Stomach (tissue), 4 donors: ENCODE measurements around the gene PLCB1.

ENCODE experiments used
- CTCF ChIP-seq, 7 experiments: fragments of 450-650 bp in 4 of 7; fragments of 200-600 bp in 3 of 7; sonication (generic) in 3 of 7; IDR thresholded peaks; one replicate each; pipeline ENCODE4 v1.5.1; 2016 to 2019; ENCODE audit warnings: antibody characterized with exemption in 7 of 7, control low read depth in 2 of 7, mild to moderate bottlenecking in 1 of 7
- POLR2A ChIP-seq, 4 donors: fragments of 450-650 bp; IDR thresholded peaks; one replicate each; pipeline ENCODE4 v1.6.1; 2016; ENCODE audit warnings: antibody characterized with exemption in 4 of 4, control low read depth in 2 of 4, mild to moderate bottlenecking in 1 of 4, moderate library complexity in 1 of 4

- TF ChIP-seq CTCF (IDR thresholded peaks at IDR 0.05) (no peak), POLR2A (IDR thresholded peaks at IDR 0.05) (no peak)
Measured at GRCh38 chr20:8788831-8789230, 656.8 kb downstream of the PLCB1 start.
